MM.1S (cell line): Measurements from ENCODE around the gene LMF1.

ENCODE experiments used
- EZH2 ChIP-seq: fragments of 300-600 bp; sonication (generic); optimal IDR thresholded peaks from 2 replicates; pipeline ENCODE3; 2017; ENCODE audit warnings: low read depth, mild to moderate bottlenecking, antibody characterized with exemption, low read length, mixed read lengths
- TF ChIP-seq, protein P1 (sequence below): fragments of 300-600 bp; sonication (generic); IDR thresholded peaks from 2 replicates; pipeline ENCODE4 v1.5.1; 2016; ENCODE audit warnings: antibody characterized with exemption, low read length, mixed read lengths

DNA sequence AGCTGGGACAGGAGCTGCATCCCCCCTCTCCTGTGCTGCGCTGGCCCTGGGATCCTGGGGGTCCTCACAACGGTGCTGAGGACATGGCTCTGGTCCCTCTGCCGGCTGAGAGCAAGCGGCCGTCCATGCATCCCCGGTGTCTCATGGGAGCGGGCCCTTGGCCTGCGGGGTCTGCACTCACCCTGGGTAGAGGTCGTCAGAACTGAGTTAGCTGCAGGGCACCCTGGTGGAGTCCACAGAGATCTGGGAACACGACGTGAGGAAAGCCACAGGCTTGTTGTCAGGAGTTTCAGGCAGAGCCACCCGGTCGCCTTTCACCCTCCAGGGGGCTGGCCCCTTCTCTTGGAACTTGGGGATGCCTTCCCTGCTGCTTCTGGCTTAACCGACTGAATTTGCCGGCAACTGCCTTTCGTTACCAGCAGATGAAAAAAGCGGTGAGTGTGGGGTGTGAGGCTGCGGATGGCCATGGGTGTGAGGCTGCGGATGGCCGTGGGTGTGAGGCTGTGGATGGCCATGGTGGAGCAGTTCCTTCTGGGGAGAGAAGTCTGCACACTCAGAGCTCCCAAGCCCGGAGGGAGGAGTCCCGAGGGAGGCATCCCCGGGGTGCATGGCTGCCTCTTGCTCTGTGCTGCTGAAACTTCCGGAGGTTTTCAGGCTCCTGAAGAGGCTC is 81.7 kb downstream of the LMF1 start:
- TF ChIP-seq, protein P1, sequence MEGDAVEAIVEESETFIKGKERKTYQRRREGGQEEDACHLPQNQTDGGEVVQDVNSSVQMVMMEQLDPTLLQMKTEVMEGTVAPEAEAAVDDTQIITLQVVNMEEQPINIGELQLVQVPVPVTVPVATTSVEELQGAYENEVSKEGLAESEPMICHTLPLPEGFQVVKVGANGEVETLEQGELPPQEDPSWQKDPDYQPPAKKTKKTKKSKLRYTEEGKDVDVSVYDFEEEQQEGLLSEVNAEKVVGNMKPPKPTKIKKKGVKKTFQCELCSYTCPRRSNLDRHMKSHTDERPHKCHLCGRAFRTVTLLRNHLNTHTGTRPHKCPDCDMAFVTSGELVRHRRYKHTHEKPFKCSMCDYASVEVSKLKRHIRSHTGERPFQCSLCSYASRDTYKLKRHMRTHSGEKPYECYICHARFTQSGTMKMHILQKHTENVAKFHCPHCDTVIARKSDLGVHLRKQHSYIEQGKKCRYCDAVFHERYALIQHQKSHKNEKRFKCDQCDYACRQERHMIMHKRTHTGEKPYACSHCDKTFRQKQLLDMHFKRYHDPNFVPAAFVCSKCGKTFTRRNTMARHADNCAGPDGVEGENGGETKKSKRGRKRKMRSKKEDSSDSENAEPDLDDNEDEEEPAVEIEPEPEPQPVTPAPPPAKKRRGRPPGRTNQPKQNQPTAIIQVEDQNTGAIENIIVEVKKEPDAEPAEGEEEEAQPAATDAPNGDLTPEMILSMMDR, result no peak
- no peak for TF ChIP-seq EZH2
